OCI-LY7 (cell line): Measurements from ENCODE around the gene LUC7L3.

ENCODE experiments used
- CTCF ChIP-seq: fragments of 200-600 bp; sonication (generic); conservative IDR thresholded peaks from 2 replicates; pipeline ENCODE4 v1.5.1; 2014; ENCODE audit warnings: mild to moderate bottlenecking, antibody characterized with exemption, low read length, moderate library complexity, mixed read lengths
- EZH2phosphoT487 ChIP-seq: fragments of 200-600 bp; sonication (generic); IDR thresholded peaks from 2 replicates; pipeline ENCODE4 v1.6.1; 2018; ENCODE audit warnings: low read depth, borderline replicate concordance, mild to moderate bottlenecking, mixed run types, antibody characterized with exemption, low read length, moderate library complexity, mixed read lengths

- no peak for TF ChIP-seq CTCF
- TF ChIP-seq EZH2phosphoT487, result no peak
Observed at GRCh38 chr17:50775926-50776325, 56.5 kb downstream of the LUC7L3 start.
